A549 treated with ZK216348 at 1 μM for 4 hours (cell line): ENCODE measurements around the gene ALPL. TPM values are rescaled to one million over a fixed set of nuclear protein-coding genes. Genes with fewer than 3 reads are reported as not detected.

Experiments
- total RNA-seq: library from RNA; stranded (reverse); fragments of 200-300 nt; extraction: Qiagen RNA extraction; gene quantifications from 5 replicates; pipeline ENCODE4 v1.2.3, GENCODE V29; 2022; ENCODE audit warnings: low read depth

Gene ALPL
- total RNA-seq, result 0.14 to 0.68 TPM (median 0.41 TPM) in 5 replicates

DNA sequence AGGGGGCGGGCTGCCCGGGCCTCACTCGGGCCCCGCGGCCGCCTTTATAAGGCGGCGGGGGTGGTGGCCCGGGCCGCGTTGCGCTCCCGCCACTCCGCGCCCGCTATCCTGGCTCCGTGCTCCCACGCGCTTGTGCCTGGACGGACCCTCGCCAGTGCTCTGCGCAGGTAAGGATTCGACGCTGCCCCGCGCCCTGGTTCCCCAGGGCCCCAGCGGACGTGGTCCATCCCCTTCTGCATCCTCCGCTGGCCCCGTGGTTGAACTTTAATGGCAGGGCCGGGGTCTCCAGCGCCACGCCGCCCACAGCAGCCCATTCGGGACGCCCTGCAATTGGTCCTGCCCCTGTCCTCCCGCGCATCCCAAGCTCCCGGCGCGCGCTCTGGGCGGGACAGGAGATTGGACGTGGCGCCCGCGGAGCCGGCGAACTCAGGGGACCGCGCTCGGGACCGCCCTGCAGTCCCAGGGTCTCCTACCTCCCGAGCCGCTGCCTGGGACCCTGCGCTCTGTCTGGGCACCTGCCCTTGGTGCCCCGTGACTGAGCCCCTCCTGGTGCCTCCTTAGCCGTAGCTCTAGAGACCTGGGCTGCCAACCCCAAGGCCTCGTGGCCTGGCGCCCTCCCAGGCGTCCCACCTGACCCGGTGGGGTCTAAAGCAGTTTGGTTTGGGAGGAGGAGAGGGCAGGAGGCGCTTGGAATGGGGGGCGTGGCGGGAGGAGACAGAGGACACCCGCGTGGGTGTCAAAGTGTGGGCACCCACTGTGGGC, at the start of gene ALPL:
Gene ALPL, plus strand, starts transcription at position 73 of the 762 bp plus-strand sequence. CDS start 44,659 bp downstream, outside the sequence.

Other genes with a start within 250 kb of the ALPL start
- gene ECE1, start 219.0 kb upstream of the ALPL start, total RNA-seq, result 44.9 to 71.9 TPM (median 63.1 TPM) in 5 replicates
- gene NBPF3, start 69.3 kb upstream of the ALPL start, total RNA-seq, result 5.4 to 8.3 TPM (median 6.7 TPM) in 5 replicates
- 7.1 to 13.2 TPM (median 12.7 TPM) in 5 replicates for gene RAP1GAP, start 159.9 kb downstream of the ALPL start, total RNA-seq